ENCODE data around the gene CATSPERB.

CATSPERB gene

GRCh38 chr14:91555531-91555930, 176.4 kb downstream of the CATSPERB start:
- no peak overlapping the region for H3K27ac ChIP-seq (ENCODE audit: low read length)
- H3K9me3 ChIP-seq (ENCODE audit: insufficient read depth, low read length, severe bottlenecking), result no peaks in the 10 kb centered on the region
- H2AFZ ChIP-seq (ENCODE audit: low read depth, low read length), result no peak overlapping the region
- H3K4me2 ChIP-seq (ENCODE audit: insufficient read depth, low read length), result no peak overlapping the region
- H4K20me1 ChIP-seq (ENCODE audit: insufficient read depth, low read length), result no peaks in the 10 kb centered on the region
- no peaks in the 10 kb centered on the region for H3K4me1 ChIP-seq (ENCODE audit: insufficient read depth, low read length)
- no peak for TF ChIP-seq EZH2 (IDR thresholded peaks at IDR 0.05; ENCODE audit: borderline replicate concordance, low read depth, low read length, severe bottlenecking)
- TF ChIP-seq CTCF (IDR thresholded peaks at IDR 0.05; ENCODE audit: borderline replicate concordance, extremely low read depth, low read length, poor library complexity, severe bottlenecking), result no peak
- H3K4me3 ChIP-seq (ENCODE audit: low read depth in 1 of 2, low read length in 2 of 2), result no peak overlapping the region
- H3K79me2 ChIP-seq (ENCODE audit: insufficient read depth, low read length), result no peaks in the 10 kb centered on the region
- DNase-seq, result no peak
- no peak overlapping the region for H3K9ac ChIP-seq (ENCODE audit: low read depth, low read length)
- no peaks in the 10 kb centered on the region for H3K36me3 ChIP-seq (ENCODE audit: insufficient read depth, low read length)
- ATAC-seq (ENCODE audit: insufficient read depth, low read depth), result no peak
- H3K27me3 ChIP-seq (ENCODE audit: insufficient read depth, low read length, poor library complexity), result no peaks in the 10 kb centered on the region

GRCh38 chr14:91554535-91555332, 177.2 kb downstream of the CATSPERB start:
- Histone ChIP-seq H2AFZ (ENCODE audit: low read depth, low read length) (no peak overlapping the region), H3K27me3 (ENCODE audit: insufficient read depth, low read length, poor library complexity) (no peaks in the 10 kb centered on the region), H3K4me2 (ENCODE audit: insufficient read depth, low read length) (no peak overlapping the region), H3K4me1 (ENCODE audit: insufficient read depth, low read length) (no peaks in the 10 kb centered on the region), H3K79me2 (ENCODE audit: insufficient read depth, low read length) (no peaks in the 10 kb centered on the region), H3K36me3 (ENCODE audit: insufficient read depth, low read length) (no peaks in the 10 kb centered on the region), H3K27ac (ENCODE audit: low read length) (no peak overlapping the region), H4K20me1 (ENCODE audit: insufficient read depth, low read length) (no peaks in the 10 kb centered on the region), H3K4me3 (ENCODE audit: low read depth in 1 of 2, low read length in 2 of 2) (no peak overlapping the region), H3K9ac (ENCODE audit: low read depth, low read length) (no peak overlapping the region), H3K9me3 (ENCODE audit: insufficient read depth, low read length, severe bottlenecking) (no peaks in the 10 kb centered on the region)
- TF ChIP-seq CTCF (IDR thresholded peaks at IDR 0.05; ENCODE audit: borderline replicate concordance, extremely low read depth, low read length, poor library complexity, severe bottlenecking), result no peak
- no peak for TF ChIP-seq EZH2 (IDR thresholded peaks at IDR 0.05; ENCODE audit: borderline replicate concordance, low read depth, low read length, severe bottlenecking)
- ATAC-seq (ENCODE audit: insufficient read depth, low read depth) (no peak), DNase-seq (no peak)

DNA sequence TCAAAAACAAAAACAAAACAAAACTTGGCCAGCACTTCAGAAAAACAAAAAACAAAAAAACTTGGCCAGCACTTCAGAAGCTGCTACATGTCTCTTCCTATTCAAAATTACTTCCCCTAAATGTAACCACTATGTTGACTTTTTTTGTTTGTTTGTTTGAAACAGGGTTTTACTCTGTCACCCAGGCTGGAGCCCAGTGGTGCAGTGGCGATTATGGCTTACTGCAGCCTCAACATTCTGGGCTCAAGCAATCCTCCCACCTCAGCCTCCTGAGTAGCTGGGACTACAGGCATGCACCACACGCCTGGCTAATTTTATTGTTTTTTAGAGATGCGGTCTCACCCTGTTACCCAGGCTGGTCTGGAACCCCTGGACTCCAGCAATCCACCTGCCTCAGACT, 183.8 kb downstream of the CATSPERB start:
- no peak overlapping the region for H3K9ac ChIP-seq (ENCODE audit: low read depth, low read length)
- no peak overlapping the region for H3K4me3 ChIP-seq (ENCODE audit: low read depth in 1 of 2, low read length in 2 of 2)
- no peaks in the 10 kb centered on the region for H3K79me2 ChIP-seq (ENCODE audit: insufficient read depth, low read length)
- no peak overlapping the region for H3K4me2 ChIP-seq (ENCODE audit: insufficient read depth, low read length)
- H2AFZ ChIP-seq (ENCODE audit: low read depth, low read length), result no peak overlapping the region
- H3K36me3 ChIP-seq (ENCODE audit: insufficient read depth, low read length), result no peaks in the 10 kb centered on the region
- no peaks in the 10 kb centered on the region for H3K9me3 ChIP-seq (ENCODE audit: insufficient read depth, low read length, severe bottlenecking)
- DNase-seq (no peak), ATAC-seq (ENCODE audit: insufficient read depth, low read depth) (no peak)
- no peaks in the 10 kb centered on the region for H4K20me1 ChIP-seq (ENCODE audit: insufficient read depth, low read length)
- H3K4me1 ChIP-seq (ENCODE audit: insufficient read depth, low read length), result no peaks in the 10 kb centered on the region
- H3K27me3 ChIP-seq (ENCODE audit: insufficient read depth, low read length, poor library complexity), result no peaks in the 10 kb centered on the region
- no peak overlapping the region for H3K27ac ChIP-seq (ENCODE audit: low read length)
- TF ChIP-seq CTCF (IDR thresholded peaks at IDR 0.05; ENCODE audit: borderline replicate concordance, extremely low read depth, low read length, poor library complexity, severe bottlenecking) (no peak), EZH2 (IDR thresholded peaks at IDR 0.05; ENCODE audit: borderline replicate concordance, low read depth, low read length, severe bottlenecking) (no peak)
